WTC11 (cell line): Measurements from ENCODE around the gene NAA25. TPM values are rescaled to one million over a fixed set of nuclear protein-coding genes. Genes with fewer than 3 reads are reported as not detected.
"Not testable (repeated sequence)": the region's sequence is repeated elsewhere in the genome, so short reads cannot be mapped to it uniquely, and the experiment has no call there.

Experiments used
- ATAC-seq: fragments of 200-7000 bp; cut with Tn5 transposase; 2 replicates; pipeline ENCODE4 v1.10.0; 2021; ENCODE audit warnings: mild to moderate bottlenecking, moderate library complexity
- CTCF ChIA-PET: fragments of 300-600 bp; sonication (Branson Sonifier 250); formaldehyde crosslinking; loops from one replicate; lab custom pipeline; 2021; ENCODE audit warnings: antibody characterized with exemption; lab: Charles Lee
- POLR2A ChIA-PET: fragments of 350-600 bp; sonication (Branson Sonifier 250); formaldehyde crosslinking; loops from one replicate; lab custom pipeline; 2021; ENCODE audit warnings: antibody characterized with exemption; lab: Charles Lee
- DNase-seq: peaks from one replicate; pipeline ENCODE4 v3.0.0; 2021; ENCODE audit warnings: low spot score
- H3K27ac Mint-ChIP-seq: 2 replicates; pipeline ENCODE4 v1.8.0; 2021; ENCODE audit warnings: mixed read lengths
- H3K27me3 Mint-ChIP-seq: 2 replicates; pipeline ENCODE4 v1.8.0; 2021; ENCODE audit warnings: low read depth, mild to moderate bottlenecking, moderate library complexity, mixed read lengths
- H3K36me3 Mint-ChIP-seq: 2 replicates; pipeline ENCODE4 v1.8.0; 2021; ENCODE audit warnings: mixed read lengths
- H3K4me1 Mint-ChIP-seq: 2 replicates; pipeline ENCODE4 v1.8.0; 2022; ENCODE audit warnings: mixed read lengths
- H3K4me3 Mint-ChIP-seq: 2 replicates; pipeline ENCODE4 v1.8.0; 2021; ENCODE audit warnings: mild to moderate bottlenecking, moderate library complexity, mixed read lengths
- H3K9me3 Mint-ChIP-seq: 2 replicates; pipeline ENCODE4 v1.8.0; 2021; ENCODE audit warnings: mixed read lengths
- AR ChIP-seq: fragments of 250-450 bp; sonication (Bioruptor Pico); IDR thresholded peaks from 2 replicates; pipeline ENCODE4 v1.9.0; 2021; ENCODE audit warnings: mild to moderate bottlenecking
- ATF1 ChIP-seq: sonication (generic); formaldehyde crosslinking; IDR thresholded peaks from 2 replicates; pipeline ENCODE4 v1.8.1; 2023; ENCODE audit warnings: mild to moderate bottlenecking, moderate library complexity, missing genetic modification reagents
- CDX4 ChIP-seq: fragments of 250-450 bp; sonication (Bioruptor Pico); IDR thresholded peaks from 2 replicates; pipeline ENCODE4 v1.9.0; 2021; ENCODE audit warnings: moderate library complexity, mild to moderate bottlenecking, inconsistent platforms, borderline replicate concordance
- CREM ChIP-seq: sonication (generic); formaldehyde crosslinking; IDR thresholded peaks from 2 replicates; pipeline ENCODE4 v1.8.1; 2022; ENCODE audit warnings: mild to moderate bottlenecking, missing genetic modification reagents, moderate library complexity
- E2F1 ChIP-seq: sonication (generic); formaldehyde crosslinking; IDR thresholded peaks from 2 replicates; pipeline ENCODE4 v1.8.0; 2022; ENCODE audit warnings: mild to moderate bottlenecking, missing genetic modification reagents
- E2F5 ChIP-seq: sonication (generic); formaldehyde crosslinking; IDR thresholded peaks from 2 replicates; pipeline ENCODE4 v1.8.1; 2022; ENCODE audit warnings: mild to moderate bottlenecking, moderate library complexity, missing genetic modification reagents
- PREB ChIP-seq: sonication (generic); formaldehyde crosslinking; IDR thresholded peaks from 2 replicates; pipeline ENCODE4 v1.8.1; 2022; ENCODE audit warnings: mild to moderate bottlenecking, missing genetic modification reagents, moderate library complexity, borderline replicate concordance
- PRRX2 ChIP-seq: fragments of 250-450 bp; sonication (Bioruptor Pico); IDR thresholded peaks from 2 replicates; pipeline ENCODE4 v1.8.0; 2021; ENCODE audit warnings: mild to moderate bottlenecking
- TP53 ChIP-seq: sonication (generic); formaldehyde crosslinking; IDR thresholded peaks from 2 replicates; pipeline ENCODE4 v1.8.1; 2023; ENCODE audit warnings: mild to moderate bottlenecking, missing genetic modification reagents
- USF2 ChIP-seq: sonication (generic); formaldehyde crosslinking; IDR thresholded peaks from 2 replicates; pipeline ENCODE4 v1.8.1; 2023; ENCODE audit warnings: mild to moderate bottlenecking, missing genetic modification reagents, moderate library complexity
- ZBTB43 ChIP-seq: sonication (generic); formaldehyde crosslinking; IDR thresholded peaks from 2 replicates; pipeline ENCODE4 v1.8.1; 2023; ENCODE audit warnings: mild to moderate bottlenecking, missing genetic modification reagents
- ZNF671 ChIP-seq: fragments of 250-450 bp; sonication (Bioruptor Pico); IDR thresholded peaks from 2 replicates; pipeline ENCODE4 v1.8.0; 2021; ENCODE audit warnings: mild to moderate bottlenecking
- total RNA-seq: library from RNA; stranded (reverse); gene quantifications from 3 replicates; pipeline ENCODE4 v1.2.3, GENCODE V29; 2021

The NAA25 gene
- total RNA-seq, 1 experiment from 2014 or later = 47.5 TPM

- Mint-ChIP-seq H3K4me1 (peaks cover 9% of the 10 kb centered on the region), H3K36me3 (no peaks in the 10 kb centered on the region), H3K4me3 (no peak overlapping the region), H3K9me3 (no peaks in the 10 kb centered on the region), H3K27me3 (no peaks in the 10 kb centered on the region), H3K27ac (no peak overlapping the region)
- no peak for ATAC-seq
- ChIA-PET POLR2A (no interaction called here), CTCF (interaction anchor here (1.0 kb wide), 1 partner anchor 12 kb away, joined by 3 read pairs; no protein-coding TSS in a partner anchor)
- DNase-seq = no peak
- TF ChIP-seq CREM = no peak
- TF ChIP-seq PREB (CRISPR knock-in tag) = no peak
- no peak for TF ChIP-seq TP53
- TF ChIP-seq ZBTB43 (CRISPR knock-in tag) = no peak
- no peak for TF ChIP-seq E2F1 (CRISPR knock-in tag)
- no peak for TF ChIP-seq E2F5 (CRISPR knock-in tag)
- TF ChIP-seq AR = no peak
- no peak for TF ChIP-seq USF2 (CRISPR knock-in tag)
These were observed 111.3 kb downstream of the NAA25 start for GRCh38 chr12:111997300-111997699.

GRCh38 chr12:111995782-111996480 lies 112.7 kb downstream of the NAA25 start:
- CTCF ChIA-PET = interaction anchor here (0.6 to 1.0 kb wide), 2 partner anchors 17 to 51 kb away, joined by 3 read pairs; partner anchors contain the start of genes ERP29 and TMEM116
- Mint-ChIP-seq H3K4me3 (no peak overlapping the region), H3K36me3 (no peaks in the 10 kb centered on the region), H3K4me1 (peaks cover 9% of the 10 kb centered on the region), H3K9me3 (no peaks in the 10 kb centered on the region), H3K27me3 (no peaks in the 10 kb centered on the region), H3K27ac (no peak overlapping the region)
- POLR2A ChIA-PET = no interaction called here
- no peak for ATAC-seq
- TF ChIP-seq E2F5 (CRISPR knock-in tag) (no peak), ZNF671 (CRISPR knock-in tag) (no peak), CDX4 (CRISPR knock-in tag) (no peak), ATF1 (CRISPR knock-in tag) (no peak), PRRX2 (CRISPR knock-in tag) (no peak), PREB (CRISPR knock-in tag) (no peak)
- DNase-seq = no peak

GRCh38 chr12:111994211-111995111 lies 114.1 kb downstream of the NAA25 start:
- ATAC-seq, H3K27ac Mint-ChIP-seq, H3K9me3 Mint-ChIP-seq, H3K4me3 Mint-ChIP-seq, H3K27me3 Mint-ChIP-seq, DNase-seq, H3K36me3 Mint-ChIP-seq, H3K4me1 Mint-ChIP-seq, POLR2A ChIA-PET: not testable (repeated sequence)
- CTCF ChIA-PET = interaction anchor here (1.0 kb wide), 1 partner anchor 19 kb away, joined by 3 read pairs; the partner anchor contains the start of genes ERP29 and TMEM116
